Neural cell (in vitro differentiated cells): ENCODE data around the gene OR6C2. TPM values are rescaled to one million over a fixed set of nuclear protein-coding genes. Genes with fewer than 3 reads are reported as not detected.
"Not testable (repeated sequence)": the region's sequence is repeated elsewhere in the genome, so short reads cannot be mapped to it uniquely, and the experiment has no call there.

Experiments
- H2AFZ ChIP-seq: fragments of 200-600, 300-800 bp; sonication (generic), shearing (Covaris generic); 2 replicates; pipeline ENCODE4 v1.6.0; 2014; ENCODE audit warnings: low read depth, mild to moderate bottlenecking, antibody characterized with exemption, low read length, moderate library complexity
- H3F3A ChIP-seq: fragments of 200-600 bp; shearing (Covaris generic); 2 replicates; pipeline ENCODE4 v1.6.1; 2016; ENCODE audit warnings: mild to moderate bottlenecking, moderate library complexity, mixed read lengths, antibody characterized with exemption, low read length; ENCODE audit not compliant: insufficient read depth, poor library complexity, severe bottlenecking
- H3K27ac ChIP-seq: fragments of 200-600, 300-800 bp; sonication (generic), shearing (Covaris generic); 2 replicates; pipeline ENCODE4 v1.5.1; 2014; ENCODE audit warnings: mild to moderate bottlenecking, low read length, moderate library complexity
- H3K27me3 ChIP-seq: fragments of 300-800, 200-600 bp; sonication (generic), shearing (Covaris generic); 2 replicates; pipeline ENCODE4 v1.6.0; 2014; ENCODE audit warnings: mild to moderate bottlenecking, low read depth, low read length, moderate library complexity; ENCODE audit not compliant: insufficient read depth
- H3K36me3 ChIP-seq: fragments of 300-800, 200-600 bp; sonication (generic), shearing (Covaris generic); 2 replicates; pipeline ENCODE4 v1.5.1; 2014; ENCODE audit warnings: mild to moderate bottlenecking, antibody characterized with exemption, low read length, moderate library complexity; ENCODE audit not compliant: insufficient read depth
- H3K4me2 ChIP-seq: fragments of 300-800, 200-600 bp; sonication (generic), shearing (Covaris generic); 2 replicates; pipeline ENCODE4 v1.6.0; 2014; ENCODE audit warnings: mild to moderate bottlenecking, low read length
- H3K4me3 ChIP-seq: fragments of 300-800, 200-600 bp; sonication (generic), shearing (Covaris generic); 2 replicates; pipeline ENCODE4 v1.5.1; 2014; ENCODE audit warnings: mild to moderate bottlenecking, low read length, moderate library complexity
- H3K79me2 ChIP-seq: fragments of 200-600 bp; shearing (Covaris generic); replicated peaks from 2 replicates; pipeline ENCODE4 v1.6.0; 2014; ENCODE audit warnings: mild to moderate bottlenecking, low read length, moderate library complexity; ENCODE audit not compliant: insufficient read depth
- H3K9ac ChIP-seq: fragments of 300-800, 200-600 bp; sonication (generic), shearing (Covaris generic); 2 replicates; pipeline ENCODE4 v1.6.1; 2016; ENCODE audit warnings: mild to moderate bottlenecking, low read length, mixed read lengths
- H3K9me2 ChIP-seq: fragments of 200-600 bp; shearing (Covaris generic); 2 replicates; pipeline ENCODE4 v1.6.1; 2016; ENCODE audit warnings: mild to moderate bottlenecking, low read length, mixed read lengths; ENCODE audit not compliant: insufficient read depth
- H3K9me3 ChIP-seq: fragments of 200-600, 300-800 bp; sonication (generic), shearing (Covaris generic); 2 replicates; pipeline ENCODE4 v1.6.1; 2016; ENCODE audit warnings: mild to moderate bottlenecking, mixed run types, low read length, moderate library complexity, mixed read lengths
- H4K20me1 ChIP-seq: fragments of 200-600 bp; shearing (Covaris generic); 2 replicates; pipeline ENCODE4 v1.6.1; 2016; ENCODE audit warnings: mild to moderate bottlenecking, mixed run types; ENCODE audit not compliant: insufficient read depth
- CTCF ChIP-seq: fragments of 450-650 bp; IDR thresholded peaks from 2 replicates; pipeline ENCODE4 v1.5.1; 2014; ENCODE audit warnings: antibody characterized with exemption, mild to moderate bottlenecking, moderate library complexity; ENCODE audit not compliant: poor library complexity, severe bottlenecking
- EP300 ChIP-seq: fragments of 450-650 bp; conservative IDR thresholded peaks from 2 replicates; pipeline ENCODE4 v1.6.1; 2014; ENCODE audit warnings: antibody characterized with exemption, mild to moderate bottlenecking, moderate library complexity; ENCODE audit not compliant: poor library complexity, severe bottlenecking
- EZH2 ChIP-seq: fragments of 200-600, 300-800 bp; shearing (Covaris generic), sonication (generic); IDR thresholded peaks from 2 replicates; pipeline ENCODE4 v1.6.1; 2014; ENCODE audit warnings: antibody characterized with exemption, low read length, borderline replicate concordance, mild to moderate bottlenecking; ENCODE audit not compliant: insufficient read depth, poor library complexity, severe bottlenecking
- MXI1 ChIP-seq: fragments of 450-650 bp; conservative IDR thresholded peaks from 2 replicates; pipeline ENCODE4 v1.6.1; 2014; ENCODE audit warnings: antibody characterized with exemption, mild to moderate bottlenecking; ENCODE audit not compliant: poor library complexity, severe bottlenecking
- POLR2AphosphoS5 ChIP-seq: IDR thresholded peaks from 2 replicates; pipeline ENCODE4 v1.6.1; 2012
- RAD21 ChIP-seq: fragments of 450-650 bp; conservative IDR thresholded peaks from 2 replicates; pipeline ENCODE4 v1.6.1; 2014; ENCODE audit warnings: antibody characterized with exemption, mild to moderate bottlenecking, moderate library complexity
- REST ChIP-seq: IDR thresholded peaks from 2 replicates; pipeline ENCODE4 v1.6.1; 2012; ENCODE audit warnings: borderline replicate concordance
- SMC3 ChIP-seq: fragments of 450-650 bp; conservative IDR thresholded peaks from 2 replicates; pipeline ENCODE4 v1.6.1; 2014; ENCODE audit warnings: antibody characterized with exemption, mild to moderate bottlenecking, moderate library complexity; ENCODE audit not compliant: poor library complexity
- TAF1 ChIP-seq: IDR thresholded peaks from 2 replicates; pipeline ENCODE4 v1.6.1; 2012; ENCODE audit warnings: low read depth
- polyA plus RNA-seq: library from polyadenylated mRNA; depleted of rRNA; stranded (reverse); fragments of >200 nt; gene quantifications from 2 replicates; pipeline ENCODE4 v1.2.3, GENCODE V29; 2014

OR6C2 gene
- polyA plus RNA-seq, 1 donor from 2014 or later, result not detected

- not testable (repeated sequence) for H3K36me3 ChIP-seq, H3K27ac ChIP-seq, H3K9me3 ChIP-seq, H3K4me2 ChIP-seq, H4K20me1 ChIP-seq, H3K79me2 ChIP-seq, H3K9me2 ChIP-seq, H3K4me3 ChIP-seq, H3K9ac ChIP-seq, H2AFZ ChIP-seq, H3F3A ChIP-seq, H3K27me3 ChIP-seq
These were observed 40.4 kb downstream of the OR6C2 start for GRCh38 chr12:55484284-55484683.

GRCh38 chr12:55492078-55492477 lies 48.2 kb downstream of the OR6C2 start, which contains the start of gene OR6C68:
OR6C68 (plus strand) TSS chr12:55492378; CDS start chr12:55492378, 0 bp downstream.
- no peak within 1 kb of the TSS for H3K4me3 ChIP-seq
- no peak within 1 kb of the TSS for H3K9ac ChIP-seq
- no peak within 1 kb of the TSS for H3K27ac ChIP-seq
- no peaks in the 10 kb centered on the region for H4K20me1 ChIP-seq
- H2AFZ ChIP-seq, result no peak within 1 kb of the TSS
- H3K4me2 ChIP-seq, result no peak within 1 kb of the TSS
- H3K27me3 ChIP-seq, result no peaks in the 10 kb centered on the region
- H3K9me2 ChIP-seq, result no peaks in the 10 kb centered on the region
- TF ChIP-seq EZH2, result no peak
- no peak for TF ChIP-seq MXI1
- TF ChIP-seq CTCF, result no peak
- TF ChIP-seq REST, result no peak
- TF ChIP-seq SMC3, result no peak
- TF ChIP-seq RAD21, result no peak
- TF ChIP-seq TAF1, result no peak
- no peak for TF ChIP-seq EP300
- TF ChIP-seq POLR2AphosphoS5, result no peak
- no peaks in the 10 kb centered on the region for H3K79me2 ChIP-seq
- H3K9me3 ChIP-seq, result no peaks in the 10 kb centered on the region
- H3F3A ChIP-seq, result no peaks in the 10 kb centered on the region
- no peaks in the 10 kb centered on the region for H3K36me3 ChIP-seq

GRCh38 chr12:55495490-55495889 lies 51.6 kb downstream of the OR6C2 start:
- Histone ChIP-seq H3K36me3 (no peaks in the 10 kb centered on the region), H3K9me2 (no peaks in the 10 kb centered on the region), H3K4me2 (no peak overlapping the region), H3K9me3 (no peaks in the 10 kb centered on the region), H3K79me2 (no peaks in the 10 kb centered on the region), H2AFZ (no peak overlapping the region), H3K9ac (no peak overlapping the region), H3F3A (no peaks in the 10 kb centered on the region), H3K27me3 (no peaks in the 10 kb centered on the region), H3K4me3 (no peak overlapping the region), H4K20me1 (no peaks in the 10 kb centered on the region), H3K27ac (no peak overlapping the region)
- no peak for TF ChIP-seq TAF1
